Activated CD4-positive, alpha-beta T cell treated with anti-CD3 and anti-CD28 coated beads for 4 hours (primary cell): ENCODE data around the gene DGKD.
A peak's percentile ranks its signal among the peaks of the same experiment; 100 is the strongest.

ENCODE experiments used
- DNase-seq, 2 donors: peaks; one replicate each; pipeline ENCODE4 v3.0.0-alpha.2; 2020

The DGKD gene

GRCh38 chr2:233338046-233338445 is 16.2 kb upstream of the DGKD start:
- DNase-seq: no peak

- DNase-seq: no peak
Measured at GRCh38 chr2:233338812-233339368, 15.4 kb upstream of the DGKD start.

- DNase-seq: no peak
Measured at GRCh38 chr2:233339427-233339826, 14.9 kb upstream of the DGKD start.

- no peak for DNase-seq
Measured at GRCh38 chr2:233341296-233341695, 13.0 kb upstream of the DGKD start.

- no peak for DNase-seq
Measured at GRCh38 chr2:233342301-233342700, 12.0 kb upstream of the DGKD start.

- no peak for DNase-seq
Measured at GRCh38 chr2:233343171-233343705, 11.1 kb upstream of the DGKD start.

GRCh38 chr2:233346376-233346775 is 7.9 kb upstream of the DGKD start:
- DNase-seq: no peak

GRCh38 chr2:233346930-233347329 is 7.4 kb upstream of the DGKD start:
- DNase-seq: no peak

GRCh38 chr2:233349005-233349998 is 5.0 kb upstream of the DGKD start:
- DNase-seq: no peak

- peak; percentile 55 for DNase-seq
Measured at GRCh38 chr2:233350708-233351107, 3.6 kb upstream of the DGKD start.

GRCh38 chr2:233351423-233351822 is 2.9 kb upstream of the DGKD start:
- DNase-seq: no peak

GRCh38 chr2:233352141-233352842 is 2.0 kb upstream of the DGKD start:
- no peak for DNase-seq

- no peak for DNase-seq
Measured at GRCh38 chr2:233353101-233353768, 1.1 kb upstream of the DGKD start.

GRCh38 chr2:233354500-233354924 is 218 bp downstream of the DGKD start:
- DNase-seq: no peak

- DNase-seq: peak in 1 of 2 donors; percentile 11
Measured at GRCh38 chr2:233354971-233355574, 779 bp downstream of the DGKD start.

- no peak for DNase-seq
Measured at GRCh38 chr2:233355916-233356315, 1.6 kb downstream of the DGKD start.

GRCh38 chr2:233356546-233357308 is 2.4 kb downstream of the DGKD start:
- no peak for DNase-seq

- no peak for DNase-seq
Measured at GRCh38 chr2:233358335-233358734, 4.0 kb downstream of the DGKD start.

GRCh38 chr2:233358947-233359346 is 4.7 kb downstream of the DGKD start:
- no peak for DNase-seq

GRCh38 chr2:233359823-233360222 is 5.5 kb downstream of the DGKD start:
- DNase-seq: no peak

- no peak for DNase-seq
Measured at GRCh38 chr2:233360771-233361176, 6.5 kb downstream of the DGKD start.

GRCh38 chr2:233361297-233361696 is 7.0 kb downstream of the DGKD start:
- DNase-seq: no peak
